Astrocyte of the spinal cord (primary cell): Measurements from ENCODE around the gene SMARCC2.

Source experiments
- DNase-seq: peaks from one replicate; pipeline ENCODE4 v3.0.0; 2011; ENCODE audit warnings: low read depth, low spot score
- H3K4me3 ChIP-seq: 2 replicates; pipeline ENCODE4 v1.5.1; 2011; ENCODE audit warnings: low read depth, mild to moderate bottlenecking, low read length, moderate library complexity
- in situ Hi-C: cut with HindIII; loops from 2 replicates; pipeline ENCODE4 v1.10.0; 2017; ENCODE audit warnings: low sequenced_read_pairs
- TF ChIP-seq, protein P1 (sequence below): IDR thresholded peaks from 2 replicates; pipeline ENCODE4 v1.5.1; 2012; ENCODE audit warnings: low read depth, mild to moderate bottlenecking, low read length, inconsistent platforms

The SMARCC2 gene

DNA sequence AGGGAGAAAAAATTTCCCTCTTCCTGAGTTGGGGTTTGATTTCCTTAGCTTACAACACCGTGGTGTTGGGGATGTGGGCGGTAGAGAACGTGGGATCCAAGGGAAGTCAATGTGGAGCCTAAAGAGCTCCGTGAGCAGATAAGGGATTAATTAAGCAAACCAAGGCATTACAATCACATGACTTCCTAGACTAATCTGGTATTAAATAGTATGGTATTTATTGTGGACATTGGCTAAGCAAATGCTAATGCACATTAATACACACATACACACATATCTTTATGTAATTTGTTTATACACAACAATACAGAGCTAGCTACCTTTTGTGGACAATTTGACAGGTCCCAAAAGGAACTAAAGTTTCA, 33.2 kb upstream of the SMARCC2 start:
- in situ Hi-C loops, result no loop called here
- TF ChIP-seq, protein P1, sequence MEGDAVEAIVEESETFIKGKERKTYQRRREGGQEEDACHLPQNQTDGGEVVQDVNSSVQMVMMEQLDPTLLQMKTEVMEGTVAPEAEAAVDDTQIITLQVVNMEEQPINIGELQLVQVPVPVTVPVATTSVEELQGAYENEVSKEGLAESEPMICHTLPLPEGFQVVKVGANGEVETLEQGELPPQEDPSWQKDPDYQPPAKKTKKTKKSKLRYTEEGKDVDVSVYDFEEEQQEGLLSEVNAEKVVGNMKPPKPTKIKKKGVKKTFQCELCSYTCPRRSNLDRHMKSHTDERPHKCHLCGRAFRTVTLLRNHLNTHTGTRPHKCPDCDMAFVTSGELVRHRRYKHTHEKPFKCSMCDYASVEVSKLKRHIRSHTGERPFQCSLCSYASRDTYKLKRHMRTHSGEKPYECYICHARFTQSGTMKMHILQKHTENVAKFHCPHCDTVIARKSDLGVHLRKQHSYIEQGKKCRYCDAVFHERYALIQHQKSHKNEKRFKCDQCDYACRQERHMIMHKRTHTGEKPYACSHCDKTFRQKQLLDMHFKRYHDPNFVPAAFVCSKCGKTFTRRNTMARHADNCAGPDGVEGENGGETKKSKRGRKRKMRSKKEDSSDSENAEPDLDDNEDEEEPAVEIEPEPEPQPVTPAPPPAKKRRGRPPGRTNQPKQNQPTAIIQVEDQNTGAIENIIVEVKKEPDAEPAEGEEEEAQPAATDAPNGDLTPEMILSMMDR, result no peak
- DNase-seq, result peak; percentile 10
- peak overlapping the region; percentile 95 for H3K4me3 ChIP-seq

DNA sequence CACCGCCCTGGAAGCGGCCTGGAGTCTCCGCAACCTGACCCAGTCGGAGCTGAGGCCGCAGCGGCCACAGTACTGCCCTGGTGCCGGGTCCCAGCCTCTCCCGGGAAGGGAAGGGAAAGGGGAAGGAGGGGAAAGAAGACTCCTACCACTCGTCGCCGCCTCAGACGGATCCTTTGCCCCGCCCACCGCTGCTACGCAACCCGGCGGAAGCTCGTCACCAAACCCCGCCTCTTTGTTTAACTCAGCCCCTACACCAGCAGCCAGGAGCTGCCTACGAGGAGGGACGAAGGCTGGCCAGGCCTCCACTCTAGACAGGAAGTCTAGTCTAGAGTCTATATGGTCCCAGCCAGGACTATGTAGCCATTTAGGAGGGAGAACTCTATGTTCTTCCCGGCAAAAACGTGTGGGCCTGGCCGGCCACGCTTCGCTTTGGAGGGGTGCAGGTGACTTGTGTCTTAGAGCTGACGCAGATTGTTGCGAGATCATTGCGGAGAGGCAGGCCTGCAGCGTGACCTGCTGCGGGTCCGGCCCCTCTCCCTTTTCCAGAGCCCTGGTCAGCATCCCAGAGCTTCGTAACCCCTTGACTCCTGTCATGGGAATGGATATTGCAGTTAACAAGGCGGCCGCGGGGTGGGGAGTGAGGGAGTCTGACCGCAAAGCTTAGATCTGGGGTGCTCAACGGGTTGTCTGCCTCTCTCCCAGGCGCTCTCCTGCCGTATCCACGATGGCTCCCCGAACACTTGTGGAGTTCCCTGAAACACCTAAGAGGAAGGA, 32.7 kb upstream of the SMARCC2 start, which contains the start of gene RNF41:
Gene RNF41, minus strand, starts transcription at position 166 of the 774 bp plus-strand sequence. CDS start 7,875 bp downstream, outside the sequence.
- in situ Hi-C loops, result no loop called here
- TF ChIP-seq, protein P1, result no peak
- H3K4me3 ChIP-seq, result peak within 1 kb of the TSS; percentile 95
- DNase-seq, result peak; percentile 98

DNA sequence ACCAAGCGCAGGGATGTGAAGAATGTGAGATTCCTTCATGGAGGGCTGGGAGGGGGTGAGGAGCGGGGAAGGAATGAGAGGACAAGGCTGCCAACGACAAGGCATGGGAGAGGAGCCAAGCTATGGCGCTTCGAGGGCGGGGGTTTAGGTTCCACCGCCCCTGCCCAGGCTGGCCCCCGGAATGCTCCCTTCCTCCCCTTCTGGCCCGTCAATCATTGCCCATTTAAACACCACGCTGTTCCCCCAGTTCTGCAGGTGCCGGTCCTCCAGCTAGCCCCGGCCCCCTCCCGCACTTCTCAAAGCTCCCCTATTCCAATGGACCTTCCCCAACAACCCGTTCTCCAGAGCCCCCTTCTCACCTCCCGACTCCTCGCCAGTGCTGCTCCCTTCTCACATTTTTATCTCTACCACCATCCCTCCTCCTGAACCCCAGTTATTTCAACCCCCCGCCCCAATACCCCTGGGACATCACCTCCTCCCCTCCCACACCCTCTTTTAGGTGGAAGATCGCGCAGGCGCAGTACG, 32.0 kb upstream of the SMARCC2 start:
- H3K4me3 ChIP-seq, result peak overlapping the region; percentile 95
- peak; percentile 75 for DNase-seq
- in situ Hi-C loops, result no loop called here
- TF ChIP-seq, protein P1, result no peak

DNA sequence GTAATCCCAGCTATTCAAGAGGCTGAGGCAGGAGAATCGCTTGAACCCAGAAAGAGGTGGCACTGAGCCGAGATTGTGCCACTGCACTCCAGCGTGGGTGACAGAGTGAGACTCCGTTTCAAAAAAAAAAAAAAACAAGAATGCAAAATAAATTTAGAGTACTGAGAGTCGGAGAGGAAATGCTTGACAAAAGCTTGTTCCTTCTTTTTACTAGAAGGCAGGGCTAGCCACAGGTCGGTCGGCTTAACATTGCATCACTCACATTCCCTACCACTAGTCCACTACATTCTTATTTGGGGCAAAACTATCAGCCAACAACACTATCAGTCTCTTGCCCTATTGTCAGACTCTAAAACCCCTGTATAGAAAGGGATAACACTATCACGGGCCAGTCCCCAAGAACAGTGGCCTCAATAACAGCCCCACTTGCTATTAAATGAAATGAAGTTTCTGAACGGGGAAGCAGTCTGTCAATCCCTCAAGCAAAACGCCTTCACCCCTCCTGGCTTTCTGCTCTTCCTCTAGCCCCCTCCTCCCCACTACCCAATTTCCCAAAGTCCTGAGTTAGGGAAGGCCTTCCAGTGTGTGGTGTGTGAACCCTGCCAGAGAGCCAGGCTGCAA, 31.4 kb upstream of the SMARCC2 start:
- peak; percentile 47 for DNase-seq
- in situ Hi-C loops, result no loop called here
- TF ChIP-seq, protein P1, result no peak
- peak overlapping the region; percentile 95 for H3K4me3 ChIP-seq

DNA sequence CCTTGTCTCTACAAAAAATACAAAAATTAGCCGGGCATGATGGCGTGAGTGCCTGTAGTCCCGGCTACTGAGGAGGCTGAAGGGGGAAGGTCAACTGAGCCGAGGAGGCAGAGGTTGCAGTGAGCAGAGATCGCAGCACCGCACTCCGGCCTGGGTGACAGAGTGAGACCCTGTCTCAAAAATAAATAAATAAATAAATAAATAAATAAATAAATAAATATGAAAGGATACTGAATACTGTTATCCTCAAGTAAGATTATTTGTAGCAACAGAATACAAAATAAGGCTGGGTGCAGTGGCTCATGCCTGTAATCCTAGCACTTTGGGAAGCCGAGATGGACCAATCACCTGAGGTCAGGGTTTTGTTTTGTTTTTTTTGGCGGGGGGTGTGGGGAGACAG, 30.6 kb upstream of the SMARCC2 start:
- H3K4me3 ChIP-seq, result no peak overlapping the region

DNA sequence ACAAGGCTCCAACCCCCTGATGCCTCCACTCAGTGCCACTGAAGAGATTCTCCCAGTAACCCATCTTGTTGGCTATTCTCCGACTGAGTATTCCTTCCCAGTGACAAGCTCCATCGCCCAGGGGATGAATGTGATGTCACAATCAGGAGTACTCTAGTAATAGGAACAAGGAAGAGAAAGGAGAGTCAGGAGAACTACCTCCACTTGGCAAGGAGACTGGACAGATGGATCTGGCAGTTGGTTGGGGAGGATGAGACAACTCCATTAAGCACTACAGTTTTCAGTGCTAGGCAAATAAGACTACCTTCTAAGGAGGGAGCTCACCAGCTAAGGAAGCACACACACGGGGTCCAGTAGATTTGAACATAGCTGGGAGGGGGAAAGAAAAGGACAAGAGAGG, 27.2 kb upstream of the SMARCC2 start:
- TF ChIP-seq, protein P1, result no peak
- no peak for DNase-seq
- in situ Hi-C loops, result no loop called here
- H3K4me3 ChIP-seq, result no peak overlapping the region

More for the DNA sequence above, 30.6 kb upstream of the SMARCC2 start:
- in situ Hi-C loops, result no loop called here
- TF ChIP-seq, protein P1, result no peak
- DNase-seq, result no peak
